ENCODE measurements around the gene SDK2.

The SDK2 gene

GRCh38 chr17:73582821-73583220 is 61.4 kb downstream of the SDK2 start:
- Histone ChIP-seq H3K27me3 (ENCODE audit: insufficient read depth, poor library complexity, severe bottlenecking) (no peaks in the 10 kb centered on the region), H3K27ac (replicated peaks) (no peak overlapping the region), H3K4me3 (replicated peaks; ENCODE audit: insufficient read depth, low read length) (no peak overlapping the region)
- TF ChIP-seq GABPA (IDR thresholded peaks at IDR 0.05; ENCODE audit: low read depth) (no peak), REST (IDR thresholded peaks at IDR 0.05; ENCODE audit: insufficient replicate concordance, low read depth) (no peak), POLR2AphosphoS5 (IDR thresholded peaks at IDR 0.05; ENCODE audit: low read depth) (no peak), CTCF (IDR thresholded peaks at IDR 0.05; ENCODE audit: insufficient read depth, low read length) (no peak), SPI1 (IDR thresholded peaks at IDR 0.05; ENCODE audit: borderline replicate concordance, low read depth) (no peak)
- DNase-seq (ENCODE audit: low read depth in 1 of 2, low spot score in 1 of 2), result no peak

GRCh38 chr17:73582359-73582758 is 61.9 kb downstream of the SDK2 start:
- no peak for DNase-seq (ENCODE audit: low read depth in 1 of 2, low spot score in 1 of 2)
- Histone ChIP-seq H3K4me3 (replicated peaks; ENCODE audit: insufficient read depth, low read length) (no peak overlapping the region), H3K27me3 (ENCODE audit: insufficient read depth, poor library complexity, severe bottlenecking) (no peaks in the 10 kb centered on the region), H3K27ac (replicated peaks) (no peak overlapping the region)
- no peak for TF ChIP-seq REST (IDR thresholded peaks at IDR 0.05; ENCODE audit: insufficient replicate concordance, low read depth)
- no peak for TF ChIP-seq POLR2AphosphoS5 (IDR thresholded peaks at IDR 0.05; ENCODE audit: low read depth)
- no peak for TF ChIP-seq SPI1 (IDR thresholded peaks at IDR 0.05; ENCODE audit: borderline replicate concordance, low read depth)
- TF ChIP-seq GABPA (IDR thresholded peaks at IDR 0.05; ENCODE audit: low read depth), result no peak
- no peak for TF ChIP-seq CTCF (IDR thresholded peaks at IDR 0.05; ENCODE audit: insufficient read depth, low read length)

GRCh38 chr17:73581379-73581778 is 62.9 kb downstream of the SDK2 start:
- no peak for DNase-seq (ENCODE audit: low read depth in 1 of 2, low spot score in 1 of 2)

More at GRCh38 chr17:73581379-73581778, 62.9 kb downstream of the SDK2 start:
- Histone ChIP-seq H3K27ac (replicated peaks) (no peak overlapping the region), H3K4me3 (replicated peaks; ENCODE audit: insufficient read depth, low read length) (no peak overlapping the region), H3K27me3 (ENCODE audit: insufficient read depth, poor library complexity, severe bottlenecking) (no peaks in the 10 kb centered on the region)
- TF ChIP-seq SPI1 (IDR thresholded peaks at IDR 0.05; ENCODE audit: borderline replicate concordance, low read depth) (no peak), REST (IDR thresholded peaks at IDR 0.05; ENCODE audit: insufficient replicate concordance, low read depth) (no peak), POLR2AphosphoS5 (IDR thresholded peaks at IDR 0.05; ENCODE audit: low read depth) (no peak), GABPA (IDR thresholded peaks at IDR 0.05; ENCODE audit: low read depth) (no peak), CTCF (IDR thresholded peaks at IDR 0.05; ENCODE audit: insufficient read depth, low read length) (no peak)
